HG03135 (cell line): Measurements from ENCODE around the gene SLC5A7.

Experiments used
- ATAC-seq: cut with Tn5 transposase; IDR thresholded peaks from one replicate; pipeline ENCODE4 v1.9.1; 2021; ENCODE audit warnings: mild to moderate bottlenecking, moderate library complexity; ENCODE audit not compliant: unreplicated experiment

The SLC5A7 gene

DNA sequence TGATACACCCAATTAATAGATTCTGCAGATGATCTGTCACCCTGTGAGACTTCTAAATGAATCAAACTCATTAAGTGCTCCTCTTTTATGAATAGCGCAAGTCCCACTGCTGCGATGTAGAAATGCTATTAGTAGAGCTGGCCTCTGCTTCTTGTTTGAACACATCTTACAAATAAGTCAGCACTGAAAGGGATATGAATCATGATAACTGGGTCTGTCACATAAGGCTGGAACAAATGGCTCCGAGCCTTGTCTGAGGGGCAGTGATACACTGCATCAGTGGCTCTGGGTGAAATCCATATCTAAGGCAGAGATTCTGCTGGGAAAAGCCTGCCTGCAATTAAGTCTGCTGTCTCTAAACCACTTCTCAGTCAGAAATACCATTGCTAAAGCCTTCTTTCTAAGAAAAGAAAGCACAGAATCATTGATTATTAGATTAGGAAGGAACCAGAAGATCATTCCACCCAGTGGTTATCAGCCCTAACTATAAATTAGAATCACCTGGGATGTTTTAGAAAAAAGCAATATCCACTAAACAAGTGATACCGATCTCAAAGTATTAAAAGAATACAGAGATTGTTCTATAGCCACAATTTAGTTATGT lies 75.2 kb downstream of the SLC5A7 start:
- ATAC-seq, result no peak
